GM12873 (cell line): ENCODE results near the gene KRT35.

Source experiments
- TF ChIP-seq, protein P1 (sequence below): IDR thresholded peaks from 2 replicates; pipeline ENCODE4 v1.5.1; 2012; ENCODE audit warnings: low read depth, mild to moderate bottlenecking, moderate library complexity, low read length, control low read depth; ENCODE audit not compliant: insufficient read depth; ENCODE audit errors: missing control alignments

KRT35 gene

DNA sequence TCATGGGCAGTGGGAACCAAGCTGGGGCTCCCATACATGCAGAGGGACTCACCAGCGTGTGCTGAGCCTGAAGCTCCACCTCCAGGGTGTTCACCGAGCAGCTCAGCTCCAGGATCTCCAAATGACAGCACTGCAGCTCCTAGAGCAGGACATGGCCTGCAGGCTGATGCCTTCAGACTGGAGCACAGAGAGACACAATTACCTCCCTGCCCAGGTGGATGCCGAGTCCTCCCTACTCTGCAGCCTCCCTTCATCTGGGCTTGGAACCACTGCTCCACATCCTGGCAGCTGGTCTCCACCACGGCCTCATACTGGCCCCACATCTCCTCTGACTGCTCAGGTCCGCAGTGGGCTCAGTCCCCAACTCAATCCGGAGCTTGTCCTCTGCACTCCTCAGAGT, 31.9 kb downstream of the KRT35 start:
- TF ChIP-seq, protein P1, sequence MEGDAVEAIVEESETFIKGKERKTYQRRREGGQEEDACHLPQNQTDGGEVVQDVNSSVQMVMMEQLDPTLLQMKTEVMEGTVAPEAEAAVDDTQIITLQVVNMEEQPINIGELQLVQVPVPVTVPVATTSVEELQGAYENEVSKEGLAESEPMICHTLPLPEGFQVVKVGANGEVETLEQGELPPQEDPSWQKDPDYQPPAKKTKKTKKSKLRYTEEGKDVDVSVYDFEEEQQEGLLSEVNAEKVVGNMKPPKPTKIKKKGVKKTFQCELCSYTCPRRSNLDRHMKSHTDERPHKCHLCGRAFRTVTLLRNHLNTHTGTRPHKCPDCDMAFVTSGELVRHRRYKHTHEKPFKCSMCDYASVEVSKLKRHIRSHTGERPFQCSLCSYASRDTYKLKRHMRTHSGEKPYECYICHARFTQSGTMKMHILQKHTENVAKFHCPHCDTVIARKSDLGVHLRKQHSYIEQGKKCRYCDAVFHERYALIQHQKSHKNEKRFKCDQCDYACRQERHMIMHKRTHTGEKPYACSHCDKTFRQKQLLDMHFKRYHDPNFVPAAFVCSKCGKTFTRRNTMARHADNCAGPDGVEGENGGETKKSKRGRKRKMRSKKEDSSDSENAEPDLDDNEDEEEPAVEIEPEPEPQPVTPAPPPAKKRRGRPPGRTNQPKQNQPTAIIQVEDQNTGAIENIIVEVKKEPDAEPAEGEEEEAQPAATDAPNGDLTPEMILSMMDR = no peak

DNA sequence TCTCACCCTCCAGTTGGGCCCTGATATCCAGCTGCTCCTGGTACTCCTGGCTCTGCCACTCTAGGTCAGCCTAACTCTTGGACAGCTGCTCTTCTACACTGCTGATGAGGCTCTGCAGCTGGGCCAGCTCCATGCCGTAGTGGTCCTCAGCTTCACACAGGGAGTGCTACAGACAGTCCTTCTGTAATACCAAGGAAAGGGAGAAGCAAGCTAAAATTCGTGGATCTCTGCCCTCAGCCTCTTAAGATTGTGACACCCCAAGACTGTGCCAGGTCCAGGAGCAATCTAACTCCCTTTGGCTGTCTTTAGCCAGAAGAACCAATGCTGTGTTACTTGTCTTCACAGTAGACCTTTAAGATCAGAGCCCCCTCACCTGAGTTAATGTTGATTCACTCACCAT, 32.4 kb downstream of the KRT35 start:
- TF ChIP-seq, protein P1 = no peak

DNA sequence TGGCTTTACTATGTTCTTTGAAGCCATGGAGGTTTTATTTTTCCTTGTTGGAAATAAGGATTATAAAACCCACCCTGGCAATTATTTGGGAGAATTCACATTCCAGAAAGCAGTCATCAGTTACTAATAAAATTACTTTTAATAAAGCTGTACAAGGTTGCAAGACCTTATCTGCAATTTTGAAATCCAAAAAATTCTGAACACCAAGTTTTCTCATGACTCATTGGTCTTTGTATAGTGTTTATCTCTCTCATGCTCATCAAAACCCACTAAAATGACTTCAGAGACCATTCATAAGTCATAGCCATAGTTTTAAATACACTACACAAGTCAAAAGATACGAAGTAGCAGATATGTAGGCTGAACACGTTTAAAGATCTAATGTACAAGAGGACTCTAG, 34.1 kb downstream of the KRT35 start:
- TF ChIP-seq, protein P1 = no peak

DNA sequence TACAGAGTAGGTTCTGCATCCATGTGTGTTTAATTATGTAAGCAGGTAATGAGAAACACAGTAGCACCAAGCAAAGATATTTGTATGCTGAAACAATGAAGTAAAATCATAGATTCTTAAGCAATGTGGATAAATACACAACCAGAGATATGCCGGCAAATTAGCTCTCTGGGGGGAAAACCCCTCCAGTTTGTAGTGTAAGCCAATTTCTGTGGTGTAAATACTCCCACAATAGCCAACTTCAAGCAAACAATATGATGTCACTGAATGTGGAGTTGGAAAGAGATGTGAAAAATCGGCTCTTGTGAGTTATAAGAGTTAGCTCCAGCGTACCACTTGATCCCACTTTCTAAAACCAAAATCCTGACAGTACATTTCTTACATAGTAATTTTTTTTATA, 36.3 kb downstream of the KRT35 start:
- TF ChIP-seq, protein P1 = no peak

DNA sequence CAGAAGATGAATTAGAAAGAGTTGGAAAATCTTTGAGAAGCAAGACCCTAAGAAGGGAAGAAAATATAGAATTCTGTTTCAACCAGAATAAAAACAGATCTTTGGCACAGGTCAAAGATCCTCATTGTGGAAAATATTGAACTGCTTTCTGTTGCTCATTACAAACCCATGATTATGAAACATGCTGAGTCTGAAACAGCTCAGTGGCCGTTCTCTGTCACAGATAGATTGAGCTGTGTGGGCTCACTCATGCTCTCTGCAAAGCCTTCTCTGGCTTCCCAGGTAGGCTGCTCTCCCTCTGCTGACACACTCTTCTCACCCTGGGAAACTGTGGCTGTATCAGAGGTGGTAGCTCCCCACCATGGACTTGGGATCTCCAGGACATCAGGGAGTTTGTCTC, 36.8 kb downstream of the KRT35 start:
- TF ChIP-seq, protein P1 = no peak

DNA sequence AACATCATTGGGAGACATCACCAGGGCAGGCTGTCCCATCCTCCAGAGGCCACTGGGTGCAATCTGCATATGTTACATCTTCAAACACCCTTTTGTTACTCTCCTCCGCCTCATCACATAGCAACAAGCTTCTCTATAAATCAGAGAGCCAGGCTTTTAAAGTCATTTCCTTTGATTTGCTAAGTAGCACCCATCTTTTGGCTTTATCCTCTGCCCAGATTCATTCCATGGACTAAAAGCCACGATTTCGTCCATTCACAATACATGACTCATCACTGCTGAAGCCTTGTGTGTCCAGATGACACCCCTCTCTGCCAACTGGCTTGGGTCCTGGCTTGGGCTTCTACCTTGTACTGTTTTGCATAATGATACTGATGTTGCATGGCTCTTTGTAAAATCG, 38.2 kb downstream of the KRT35 start:
- TF ChIP-seq, protein P1 = no peak

DNA sequence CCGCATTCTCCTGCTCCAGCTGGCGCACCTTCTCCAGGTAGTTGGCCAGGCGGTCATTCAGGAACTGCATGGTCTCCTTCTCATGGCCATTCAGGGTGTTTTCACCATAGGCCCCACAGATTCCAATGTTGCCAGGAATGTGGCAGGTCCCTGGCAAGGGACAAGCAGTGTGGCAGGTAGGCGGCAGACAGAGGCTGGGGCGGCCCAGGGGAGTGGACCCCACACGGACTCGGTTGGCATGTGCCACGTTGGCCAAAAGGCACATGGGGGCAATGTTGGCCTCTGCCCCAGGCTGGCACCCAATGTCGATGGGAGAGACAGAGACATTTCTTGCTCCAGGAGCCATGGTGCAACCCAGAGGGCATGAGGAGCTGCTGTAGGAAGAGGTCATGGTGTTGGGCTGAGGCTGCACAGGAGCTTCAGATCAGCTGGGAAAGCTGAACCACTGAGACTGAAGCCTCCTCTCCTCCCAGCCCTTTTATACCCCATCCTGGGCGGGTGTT, 40.4 kb downstream of the KRT35 start, which contains the start of gene KRT38:
TSS of gene KRT38 (minus strand) at position 453 of the 503 bp plus-strand sequence. CDS start at position 391, 62 bp downstream.
- TF ChIP-seq, protein P1 = no peak
